Chondrocyte (in vitro differentiated cells): ENCODE measurements around the gene MEA1. TPM values are rescaled to one million over a fixed set of nuclear protein-coding genes. Genes with fewer than 3 reads are reported as not detected.

Experiments
- DNase-seq: peaks from one replicate; pipeline ENCODE4 v3.0.0; 2021; ENCODE audit warnings: mixed read lengths, low spot score
- H3K27ac Mint-ChIP-seq: one replicate; pipeline ENCODE4 v1.8.0; 2021; ENCODE audit warnings: mild to moderate bottlenecking, moderate library complexity, mixed read lengths; ENCODE audit not compliant: unreplicated experiment
- H3K27me3 Mint-ChIP-seq: 2 replicates; pipeline ENCODE4 v1.8.0; 2021; ENCODE audit warnings: low read depth, mixed read lengths
- H3K36me3 Mint-ChIP-seq: 2 replicates; pipeline ENCODE4 v1.8.0; 2021; ENCODE audit warnings: low read depth, mixed read lengths
- H3K4me1 Mint-ChIP-seq: 2 replicates; pipeline ENCODE4 v1.8.0; 2021; ENCODE audit warnings: low read depth, mild to moderate bottlenecking, mixed read lengths
- H3K4me3 Mint-ChIP-seq: one replicate; pipeline ENCODE4 v1.8.0; 2021; ENCODE audit warnings: mild to moderate bottlenecking, moderate library complexity, mixed read lengths; ENCODE audit not compliant: unreplicated experiment
- H3K9me3 Mint-ChIP-seq: 2 replicates; pipeline ENCODE4 v1.8.0; 2021; ENCODE audit warnings: low read depth, mixed read lengths
- CTCF ChIP-seq: fragments of 200-600 bp; sonication (generic); IDR thresholded peaks from 2 replicates; pipeline ENCODE4 v1.5.0; 2021; ENCODE audit warnings: antibody characterized with exemption, mild to moderate bottlenecking, moderate library complexity
- total RNA-seq: library from RNA; stranded (reverse); gene quantifications from 3 replicates; pipeline ENCODE4 v1.2.1, GENCODE V29; 2021

Gene MEA1
- total RNA-seq, 1 donor from 2014 or later, result 71.1 TPM

DNA sequence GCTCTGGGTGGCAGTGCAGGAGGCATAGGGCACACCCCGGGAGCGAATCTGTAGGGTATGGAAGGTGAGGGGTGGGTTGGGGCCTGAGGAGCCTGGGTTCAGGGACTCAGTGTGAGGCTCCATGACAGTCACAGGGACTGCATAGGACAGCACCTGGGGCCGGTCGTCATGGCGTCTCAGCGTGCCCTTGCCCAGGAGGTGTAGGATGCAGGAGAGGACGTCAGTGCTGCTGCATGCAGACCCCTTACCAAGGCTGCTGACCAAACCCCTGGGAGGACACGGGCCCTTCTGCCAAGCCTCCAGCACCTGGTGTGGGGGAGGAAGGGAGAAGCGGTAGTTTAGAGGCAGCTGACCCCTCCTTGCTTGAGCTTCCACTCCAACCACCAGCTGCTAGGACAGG, 24.0 kb upstream of the MEA1 start:
- Mint-ChIP-seq H3K9me3 (no peaks in the 10 kb centered on the region), H3K4me3 (no peak overlapping the region), H3K36me3 (peaks cover 44% of the 10 kb centered on the region), H3K27me3 (no peaks in the 10 kb centered on the region), H3K27ac (no peak overlapping the region), H3K4me1 (peaks cover 3% of the 10 kb centered on the region)
- no peak for DNase-seq
- TF ChIP-seq CTCF, result no peak

DNA sequence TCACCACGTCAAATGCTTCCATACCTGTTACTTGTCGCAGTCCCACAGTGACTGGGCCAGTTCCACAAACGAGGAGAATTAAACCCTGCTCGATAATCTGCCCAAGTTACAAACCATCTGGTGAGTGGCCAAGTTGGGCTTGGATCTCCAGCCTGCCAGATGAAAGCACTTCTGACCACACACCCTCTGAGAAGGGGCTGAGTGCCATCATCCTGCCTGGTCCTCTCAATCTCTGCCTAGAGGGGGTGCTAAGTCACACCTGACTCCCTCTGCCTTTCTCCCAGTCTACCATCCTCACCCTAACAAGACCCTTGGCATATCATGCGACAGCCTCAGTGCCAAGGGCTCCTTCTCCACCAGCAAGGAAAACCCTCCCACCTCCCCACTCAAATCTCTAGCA, 23.5 kb upstream of the MEA1 start:
- H3K27me3 Mint-ChIP-seq, result no peaks in the 10 kb centered on the region
- peaks cover 41% of the 10 kb centered on the region for H3K36me3 Mint-ChIP-seq
- no peak overlapping the region for H3K4me3 Mint-ChIP-seq
- H3K9me3 Mint-ChIP-seq, result no peaks in the 10 kb centered on the region
- peak overlapping the region; percentile 57 for H3K27ac Mint-ChIP-seq
- H3K4me1 Mint-ChIP-seq, result peaks cover 3% of the 10 kb centered on the region
- no peak for DNase-seq
- TF ChIP-seq CTCF, result no peak

- TF ChIP-seq CTCF, result no peak
- Mint-ChIP-seq H3K36me3 (peaks cover 40% of the 10 kb centered on the region), H3K27me3 (no peaks in the 10 kb centered on the region), H3K4me3 (no peak overlapping the region), H3K9me3 (no peaks in the 10 kb centered on the region), H3K27ac (no peak overlapping the region), H3K4me1 (peaks cover 3% of the 10 kb centered on the region)
- no peak for DNase-seq
Observed at GRCh38 chr6:43036712-43037111, 23.0 kb upstream of the MEA1 start.

- Mint-ChIP-seq H3K36me3 (peaks cover 36% of the 10 kb centered on the region), H3K4me1 (peaks cover 3% of the 10 kb centered on the region), H3K27me3 (no peaks in the 10 kb centered on the region), H3K27ac (peak overlapping the region; percentile 76), H3K4me3 (no peak overlapping the region), H3K9me3 (no peaks in the 10 kb centered on the region)
- TF ChIP-seq CTCF, result no peak
- DNase-seq, result no peak
Observed at GRCh38 chr6:43035495-43036194, 21.9 kb upstream of the MEA1 start.

- no peak for TF ChIP-seq CTCF
- Mint-ChIP-seq H3K4me3 (no peak overlapping the region), H3K4me1 (peaks cover 3% of the 10 kb centered on the region), H3K36me3 (peaks cover 34% of the 10 kb centered on the region), H3K9me3 (no peaks in the 10 kb centered on the region), H3K27ac (no peak overlapping the region), H3K27me3 (no peaks in the 10 kb centered on the region)
- no peak for DNase-seq
Observed at GRCh38 chr6:43034190-43034525, 20.4 kb upstream of the MEA1 start.
